Hematopoietic multipotent progenitor cell (in vitro differentiated cells): Measurements from ENCODE around the gene TTC21A. TPM values are rescaled to one million over a fixed set of nuclear protein-coding genes. Genes with fewer than 3 reads are reported as not detected.

ENCODE experiments used
- DNase-seq, 3 donors: peaks; one replicate each; pipeline ENCODE4 v3.0.0-alpha.2; 2011 to 2015; ENCODE audit warnings: low read depth in 2 of 3, low spot score in 2 of 3
- total RNA-seq: library from RNA; depleted of rRNA; stranded (reverse); fragments of >200 nt; gene quantifications from one replicate; pipeline ENCODE4 v1.2.3, GENCODE V29; 2012

Gene TTC21A
- total RNA-seq, 1 donor, result 5.1 TPM

DNA sequence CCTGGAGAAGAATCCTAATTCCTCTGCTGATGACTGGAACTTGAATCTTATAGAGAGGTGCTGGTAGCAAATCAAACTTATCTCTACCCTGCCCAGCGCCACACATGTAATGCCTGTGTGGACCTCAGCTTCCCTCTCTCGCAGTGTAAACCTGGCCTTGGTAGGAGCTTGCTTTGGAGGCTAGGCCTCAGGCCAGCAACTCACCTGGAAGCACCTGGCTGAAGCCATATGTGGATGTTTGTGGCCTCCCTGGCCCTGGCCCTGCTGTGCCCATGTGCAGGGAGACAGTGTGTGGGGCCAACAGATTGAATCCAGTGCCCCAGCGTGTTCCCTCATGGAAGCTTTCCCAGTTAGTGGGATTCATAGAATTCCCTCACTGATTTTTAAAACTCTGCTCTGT, 8.4 kb downstream of the TTC21A start:
- DNase-seq, result no peak

DNA sequence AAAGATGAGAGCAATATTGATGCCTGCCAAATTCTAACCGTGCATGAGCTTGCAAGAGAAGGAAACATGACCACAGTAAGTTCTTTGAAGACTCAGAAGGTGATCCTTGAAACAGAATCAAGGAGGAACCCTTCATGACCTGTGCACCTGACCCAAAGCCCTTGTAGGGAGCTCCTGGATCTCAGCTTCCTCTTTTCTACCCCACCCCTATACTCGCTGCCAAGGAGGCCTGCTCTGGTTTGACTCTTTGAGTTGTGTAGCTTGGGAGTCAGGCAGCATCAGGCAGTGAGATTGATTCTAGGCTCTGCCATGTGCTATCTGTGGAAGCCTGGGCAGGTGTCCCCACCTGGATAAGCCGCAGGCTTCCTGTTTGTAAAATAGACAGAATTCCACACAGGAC, 10.6 kb downstream of the TTC21A start:
- DNase-seq, result peak in 1 of 3 donors; percentile 52

DNA sequence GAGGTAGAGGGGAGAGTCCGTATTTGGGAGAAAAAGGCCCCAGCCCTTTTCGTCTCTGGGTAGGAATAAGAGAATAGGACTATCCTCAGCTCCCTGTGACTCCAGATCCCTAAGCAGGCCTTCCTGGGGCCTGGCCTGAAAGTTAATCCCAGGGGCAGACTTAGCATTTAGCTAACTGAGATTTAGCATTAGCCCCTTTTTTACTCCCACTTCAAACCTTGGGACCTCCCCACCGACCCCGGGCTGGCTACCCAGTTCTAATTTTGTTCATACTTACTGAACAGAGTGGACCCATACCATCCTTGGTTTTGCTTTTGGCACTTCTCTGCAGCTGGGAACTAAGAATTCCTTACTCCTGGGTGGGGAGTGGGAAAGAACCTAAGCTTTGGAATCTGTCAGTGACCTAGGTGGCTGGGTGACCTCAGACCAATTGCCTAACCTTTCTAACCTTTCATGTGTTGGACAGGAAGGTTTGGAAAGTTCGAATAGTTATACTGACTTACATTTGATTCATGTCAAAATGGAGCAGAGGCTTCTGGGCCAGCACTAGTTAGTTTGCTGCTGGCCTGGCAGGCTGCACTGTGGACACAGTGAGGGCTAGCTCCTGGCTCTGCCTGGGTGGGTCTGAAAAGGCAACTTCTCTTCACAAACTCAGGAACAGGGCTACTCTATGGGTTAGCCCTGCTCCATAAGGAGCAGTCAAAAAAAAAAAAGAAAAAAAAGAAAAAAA, 11.6 kb downstream of the TTC21A start:
- no peak for DNase-seq

DNA sequence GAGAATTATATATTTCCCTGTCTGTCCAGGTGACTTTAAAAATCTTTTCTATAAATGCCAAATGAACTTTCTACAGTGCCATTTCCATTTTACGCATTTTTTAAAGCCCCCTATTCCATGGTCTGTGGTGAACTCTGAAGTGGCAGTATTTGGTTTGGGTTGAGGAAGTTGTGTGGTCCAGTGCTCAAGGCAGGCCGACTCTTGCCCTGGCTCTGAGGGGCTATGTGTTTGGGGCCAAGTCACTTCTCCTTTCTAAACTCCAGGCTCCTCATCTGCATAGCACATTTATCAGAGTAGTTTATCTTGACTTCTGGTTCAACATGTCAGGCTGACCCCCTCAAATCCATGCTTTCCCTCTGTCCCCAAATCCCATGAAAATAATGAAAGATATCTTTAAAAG, 14.1 kb downstream of the TTC21A start:
- peak in 1 of 3 donors; percentile 44 for DNase-seq

DNA sequence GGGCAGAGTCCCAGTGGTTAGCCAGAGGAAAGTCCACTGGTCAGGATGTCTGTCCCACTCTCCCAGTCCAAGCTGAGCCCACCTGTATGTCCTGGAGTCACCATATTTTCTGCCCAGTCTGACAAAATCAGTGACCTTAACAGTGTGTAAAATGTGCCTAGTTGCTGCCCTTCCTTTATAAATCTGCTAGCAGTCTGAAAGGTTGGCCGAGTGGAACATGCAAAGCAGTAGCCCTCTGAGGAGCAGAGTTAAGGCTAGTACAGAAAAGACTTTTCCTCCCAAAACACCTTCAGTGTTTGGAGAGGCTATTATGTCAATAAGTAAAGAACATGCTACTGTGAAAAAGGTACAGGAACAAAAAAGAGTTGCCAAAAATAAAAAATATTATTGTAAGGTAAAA, 15.3 kb downstream of the TTC21A start:
- no peak for DNase-seq

DNA sequence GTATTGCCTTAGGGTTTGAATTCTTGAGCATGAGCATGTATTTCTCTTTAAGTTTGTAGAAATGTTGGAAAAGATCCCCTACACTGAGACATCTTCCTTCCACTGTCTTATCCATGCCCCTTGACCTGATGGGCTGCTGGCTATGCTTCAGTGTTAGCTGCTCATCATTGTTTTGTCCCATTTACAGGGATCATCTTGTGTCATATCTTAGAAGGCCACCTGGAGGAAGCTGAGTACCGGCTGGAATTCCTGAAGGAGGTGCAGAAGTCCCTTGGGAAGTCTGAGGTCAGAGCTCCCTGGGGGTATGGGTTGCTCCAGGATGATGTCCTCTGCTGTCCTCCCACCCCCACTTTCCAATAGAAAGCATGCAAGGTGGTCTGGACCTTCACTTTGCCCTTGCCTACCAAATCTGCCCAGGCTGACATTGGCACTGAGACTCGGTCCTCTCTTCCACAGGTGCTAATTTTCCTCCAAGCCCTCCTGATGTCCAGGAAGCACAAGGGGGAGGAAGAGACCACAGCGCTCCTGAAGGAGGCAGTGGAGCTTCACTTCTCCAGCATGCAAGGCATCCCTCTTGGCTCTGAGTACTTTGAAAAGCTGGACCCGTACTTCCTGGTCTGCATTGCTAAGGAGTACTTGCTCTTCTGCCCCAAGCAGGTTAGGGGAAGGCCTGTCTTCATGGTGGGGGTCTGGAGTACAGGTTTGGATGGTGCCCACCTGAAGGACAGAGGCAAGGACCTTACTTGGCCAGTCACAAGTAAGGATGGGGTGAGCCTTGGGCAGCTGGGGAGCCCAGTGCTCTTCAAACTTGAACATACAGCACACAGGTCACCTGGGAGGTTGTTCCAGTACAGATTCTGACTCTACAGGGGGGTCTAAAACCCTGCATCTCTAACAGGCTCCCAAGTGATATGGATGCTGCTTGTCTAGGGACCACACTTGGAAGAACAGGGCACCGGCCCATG, 17.7 kb downstream of the TTC21A start:
- no peak for DNase-seq

DNA sequence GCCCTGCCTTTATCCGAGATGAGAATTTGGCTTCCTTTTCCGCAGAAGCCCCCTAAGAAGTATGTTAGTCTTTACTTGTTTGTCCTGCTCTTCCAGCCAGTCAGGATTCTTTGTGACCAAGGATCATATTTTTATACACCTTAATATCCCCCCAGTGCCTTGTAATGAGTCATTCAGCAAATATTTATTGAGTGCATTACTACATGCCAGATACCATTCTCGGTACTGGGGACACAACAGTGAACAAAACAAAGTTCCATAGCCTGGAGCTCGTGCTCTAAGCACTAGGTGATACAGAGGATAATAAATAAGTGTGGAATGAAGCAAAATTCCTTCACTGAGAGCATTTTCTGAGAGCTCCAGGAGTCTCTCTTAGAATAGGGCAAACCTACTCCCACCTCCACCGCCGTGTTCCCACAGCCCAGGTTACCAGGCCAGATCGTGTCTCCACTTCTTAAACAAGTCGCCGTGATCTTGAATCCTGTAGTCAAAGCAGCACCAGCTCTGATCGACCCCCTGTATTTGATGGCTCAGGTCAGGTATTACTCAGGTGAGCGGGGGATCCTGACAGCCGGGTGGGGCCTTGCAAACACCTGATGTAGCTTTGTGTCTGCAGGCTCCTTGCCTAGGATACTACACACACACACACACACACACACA, 18.5 kb downstream of the TTC21A start:
- no peak for DNase-seq

DNA sequence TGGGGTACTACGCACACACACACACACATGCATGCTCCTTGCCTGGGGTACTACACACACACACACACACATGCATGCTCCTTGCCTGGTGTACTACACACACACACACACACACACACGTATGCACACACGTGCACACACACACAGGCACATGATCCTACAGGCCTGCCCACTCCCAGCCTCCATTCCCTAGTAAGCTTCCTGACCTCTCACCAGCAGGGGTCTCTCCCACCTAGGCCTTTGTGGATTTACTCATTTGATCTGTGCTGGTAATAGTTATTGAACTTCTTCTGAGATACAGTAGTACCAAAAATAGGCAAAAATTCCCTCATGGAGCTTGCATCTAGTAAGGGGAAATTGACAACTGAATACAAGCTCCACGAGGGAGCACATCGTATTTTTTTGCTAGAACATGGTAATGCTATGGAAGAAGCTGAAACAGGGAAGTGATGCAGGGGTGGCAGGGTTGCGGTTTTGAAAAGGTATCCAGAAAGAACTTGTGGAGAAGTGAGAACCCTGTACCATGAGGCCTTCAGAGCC, 19.1 kb downstream of the TTC21A start:
- DNase-seq, result peak in 2 of 3 donors; percentile 59 to 63

DNA sequence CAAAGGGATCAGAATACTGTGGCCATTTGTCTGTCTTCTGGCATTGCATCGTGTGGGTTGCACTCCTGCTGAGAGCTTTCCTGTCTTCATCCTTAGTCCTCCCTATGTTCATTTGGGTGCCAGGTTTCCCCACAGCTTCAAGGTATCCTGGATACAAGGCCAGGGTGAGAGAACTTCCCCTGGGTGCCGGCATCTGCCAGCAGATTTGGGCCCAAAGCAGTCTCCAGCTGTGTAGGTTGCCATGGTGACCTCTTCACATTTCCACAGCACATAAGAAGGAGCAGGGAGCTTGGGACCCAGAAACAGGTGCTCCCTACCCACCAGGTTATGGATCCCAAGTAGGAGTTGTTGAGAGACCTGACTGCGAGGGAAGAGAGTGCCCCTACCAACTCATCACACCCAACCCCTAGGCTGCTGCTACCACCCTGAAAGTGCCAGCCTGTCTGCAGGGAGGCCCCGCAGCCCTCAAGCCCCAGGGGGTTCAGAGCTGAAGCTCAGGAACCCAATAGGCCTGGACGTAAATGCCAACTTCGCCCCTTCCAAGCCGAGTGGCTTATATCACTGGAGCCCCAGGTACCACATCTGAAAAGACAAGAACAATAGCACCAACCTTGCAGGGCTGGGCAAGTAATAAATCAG, 19.9 kb downstream of the TTC21A start:
- no peak for DNase-seq

DNA sequence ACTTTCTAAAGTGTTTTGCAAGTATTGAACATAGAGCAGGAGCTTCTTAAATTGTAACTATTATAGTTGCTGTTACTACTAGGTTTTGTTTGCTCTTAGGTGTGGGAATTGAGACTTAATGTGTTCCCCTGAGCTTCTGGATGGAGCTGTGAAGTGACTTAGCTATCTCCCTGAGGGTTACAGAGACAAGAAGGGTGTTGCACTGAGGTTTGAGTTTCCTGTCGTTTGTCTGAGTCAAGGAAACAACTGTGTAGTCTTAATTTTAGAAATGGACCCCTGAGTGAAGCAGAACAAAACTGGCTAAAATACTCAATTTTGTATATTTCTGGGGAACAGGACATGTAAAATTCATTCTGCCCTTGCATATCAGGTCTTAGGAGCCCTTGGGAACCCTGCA, 20.4 kb downstream of the TTC21A start:
- DNase-seq, result no peak

DNA sequence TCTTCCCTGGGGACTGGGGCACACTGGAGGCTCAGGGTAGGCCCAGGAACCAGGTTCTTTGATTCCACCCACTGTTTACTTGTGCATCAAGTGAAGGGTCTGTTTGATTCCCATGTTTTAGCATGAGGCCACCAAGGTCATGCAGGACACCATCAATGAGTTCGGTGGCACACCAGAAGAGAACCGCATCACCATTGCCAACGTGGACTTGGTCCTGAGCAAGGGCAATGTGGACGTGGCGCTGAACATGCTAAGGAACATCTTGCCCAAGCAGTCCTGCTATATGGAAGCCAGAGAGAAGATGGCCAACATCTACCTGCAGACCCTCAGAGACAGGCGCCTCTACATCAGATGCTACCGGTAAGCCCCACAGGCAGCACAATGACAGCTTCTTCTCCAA, 21.5 kb downstream of the TTC21A start:
- no peak for DNase-seq

DNA sequence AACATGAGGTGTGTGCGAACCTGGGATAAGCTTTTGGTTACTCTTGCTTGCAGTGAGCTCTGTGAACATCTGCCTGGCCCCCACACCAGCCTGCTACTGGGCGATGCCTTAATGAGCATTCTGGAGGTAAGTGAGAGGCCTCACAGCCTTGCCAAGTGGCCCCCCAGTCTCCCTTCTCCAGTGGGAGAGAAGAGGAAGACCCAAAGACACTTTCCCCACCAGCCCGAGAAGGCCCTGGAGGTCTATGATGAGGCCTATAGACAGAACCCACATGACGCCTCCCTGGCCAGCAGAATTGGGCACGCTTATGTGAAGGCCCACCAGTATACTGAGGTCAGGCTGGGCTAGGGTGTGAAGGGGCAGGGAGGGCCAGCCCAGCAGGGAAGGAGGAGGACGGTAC, 22.5 kb downstream of the TTC21A start:
- DNase-seq, result no peak

DNA sequence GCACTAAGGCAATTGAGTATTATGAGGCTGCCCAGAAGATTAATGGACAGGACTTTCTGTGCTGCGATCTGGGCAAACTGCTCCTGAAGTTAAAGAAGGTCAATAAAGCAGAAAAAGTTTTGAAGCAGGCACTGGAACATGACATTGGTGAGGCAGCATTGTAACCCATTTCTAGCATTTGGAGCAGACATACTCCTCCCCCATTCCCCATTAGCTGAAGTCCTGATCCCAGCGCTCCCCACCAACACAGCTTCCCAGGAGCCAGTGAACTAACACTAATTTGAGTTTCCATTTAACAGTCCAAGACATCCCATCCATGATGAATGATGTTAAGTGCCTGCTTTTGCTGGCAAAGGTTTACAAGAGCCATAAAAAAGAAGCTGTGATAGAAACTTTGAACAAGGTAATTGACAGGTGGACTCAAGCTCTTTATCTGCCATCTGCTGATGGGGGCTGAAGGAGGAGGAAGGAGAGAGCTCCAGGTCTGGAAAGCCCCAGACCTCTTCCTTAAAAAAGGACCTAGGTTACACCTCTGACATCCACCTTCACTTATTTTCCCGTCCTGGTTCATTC, 23.3 kb downstream of the TTC21A start:
- no peak for DNase-seq

DNA sequence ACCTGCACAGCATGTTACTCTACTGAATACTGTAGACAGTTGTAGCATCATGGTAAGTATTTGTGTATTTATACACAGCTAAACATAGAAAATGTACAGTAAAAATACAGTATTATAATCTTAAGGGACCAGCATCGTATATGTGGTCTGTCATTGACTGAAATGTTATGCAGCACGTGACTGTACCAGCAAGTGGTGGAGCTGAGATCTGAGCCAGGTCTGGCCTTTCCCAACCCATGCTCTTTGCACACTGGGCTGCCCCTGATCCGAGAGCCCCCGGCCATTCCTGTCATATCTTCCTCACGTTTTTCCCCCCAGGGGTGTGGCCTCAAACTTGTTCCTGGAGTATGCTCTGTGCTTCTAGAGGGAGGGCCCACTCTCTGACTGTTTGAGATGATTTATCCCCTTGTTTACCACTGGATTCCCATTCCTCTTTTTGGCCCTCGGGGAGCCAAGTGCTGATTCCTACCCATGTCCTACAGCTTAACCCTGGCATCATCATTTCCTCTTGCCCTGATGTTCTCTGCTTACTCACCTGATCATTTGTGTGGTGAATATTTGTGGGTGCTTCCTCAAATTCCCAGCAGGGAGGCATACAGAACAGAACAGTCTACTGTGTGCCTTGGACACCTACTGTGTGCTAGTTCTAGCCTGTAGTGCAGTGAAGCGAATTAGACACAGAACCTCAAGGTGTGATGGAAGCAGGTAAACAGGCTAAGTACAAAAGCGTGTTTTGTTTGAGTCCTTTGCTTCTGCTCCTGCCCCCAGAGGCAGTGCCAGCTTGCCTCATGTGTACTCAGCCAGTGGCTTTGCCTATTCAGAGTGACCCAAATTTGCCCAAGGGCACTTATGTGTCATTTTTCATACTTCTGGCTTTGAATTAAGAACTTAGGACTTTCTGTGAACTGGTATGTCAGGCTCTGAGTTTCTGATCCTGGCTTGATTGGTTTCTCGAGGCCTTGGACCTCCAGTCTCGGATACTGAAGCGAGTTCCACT, 24.9 kb downstream of the TTC21A start:
- no peak for DNase-seq

DNA sequence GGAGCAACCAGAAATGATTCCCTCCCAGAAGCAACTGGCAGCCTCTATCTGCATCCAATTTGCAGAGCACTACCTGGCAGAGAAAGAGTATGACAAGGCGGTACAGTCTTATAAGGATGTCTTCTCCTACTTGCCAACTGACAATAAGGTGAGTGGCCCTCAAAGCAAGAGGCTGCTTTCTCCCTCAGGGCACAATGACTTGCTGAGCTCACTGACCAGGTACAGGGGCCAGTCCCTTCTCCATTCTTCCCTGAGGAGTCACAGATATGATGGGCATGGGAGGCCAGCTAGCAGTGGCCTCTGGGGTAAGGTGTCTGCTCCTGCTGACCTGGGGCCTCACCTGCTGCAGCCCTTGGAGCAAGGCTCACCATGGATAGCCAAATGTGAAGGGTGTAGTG, 25.6 kb downstream of the TTC21A start:
- no peak for DNase-seq

DNA sequence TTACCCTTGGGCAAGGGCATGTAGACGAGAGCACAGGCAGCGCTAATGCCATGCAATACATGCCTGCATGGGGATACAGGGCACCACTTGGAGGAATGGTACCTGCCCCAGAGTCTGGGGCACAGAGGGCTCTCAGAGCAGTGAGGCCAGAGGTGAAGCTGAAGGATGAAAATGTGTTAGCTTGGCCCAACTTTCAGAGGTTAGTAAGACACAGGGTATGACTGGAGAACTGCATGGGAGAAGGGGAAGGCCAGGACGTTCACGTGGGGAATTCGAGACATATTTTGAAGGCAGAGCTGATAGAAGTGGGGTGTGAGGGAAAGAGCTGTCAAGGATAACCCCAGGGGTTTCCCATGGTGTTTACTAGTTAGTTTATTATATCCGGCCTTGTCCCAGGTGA, 26.3 kb downstream of the TTC21A start:
- DNase-seq, result no peak

DNA sequence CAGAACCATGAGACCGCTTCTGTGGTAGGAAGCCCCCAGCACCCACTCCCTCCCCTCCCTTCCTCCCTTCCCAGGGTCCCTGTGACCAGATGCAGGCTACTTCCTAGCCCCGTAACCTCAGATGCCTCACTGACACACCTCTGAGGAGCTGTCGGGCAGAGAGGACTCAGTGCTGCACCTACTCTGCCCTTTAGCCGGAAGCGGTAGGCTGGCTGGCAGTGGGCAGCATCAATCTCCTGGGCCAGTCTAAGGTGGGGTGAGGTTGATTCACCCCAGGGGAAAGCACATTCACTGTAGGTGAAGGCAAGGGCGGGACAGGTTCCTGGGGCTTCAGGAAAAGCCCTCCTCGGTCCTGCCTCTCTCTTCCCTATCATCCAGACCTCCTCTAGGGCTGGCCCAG, 26.8 kb downstream of the TTC21A start:
- no peak for DNase-seq

DNA sequence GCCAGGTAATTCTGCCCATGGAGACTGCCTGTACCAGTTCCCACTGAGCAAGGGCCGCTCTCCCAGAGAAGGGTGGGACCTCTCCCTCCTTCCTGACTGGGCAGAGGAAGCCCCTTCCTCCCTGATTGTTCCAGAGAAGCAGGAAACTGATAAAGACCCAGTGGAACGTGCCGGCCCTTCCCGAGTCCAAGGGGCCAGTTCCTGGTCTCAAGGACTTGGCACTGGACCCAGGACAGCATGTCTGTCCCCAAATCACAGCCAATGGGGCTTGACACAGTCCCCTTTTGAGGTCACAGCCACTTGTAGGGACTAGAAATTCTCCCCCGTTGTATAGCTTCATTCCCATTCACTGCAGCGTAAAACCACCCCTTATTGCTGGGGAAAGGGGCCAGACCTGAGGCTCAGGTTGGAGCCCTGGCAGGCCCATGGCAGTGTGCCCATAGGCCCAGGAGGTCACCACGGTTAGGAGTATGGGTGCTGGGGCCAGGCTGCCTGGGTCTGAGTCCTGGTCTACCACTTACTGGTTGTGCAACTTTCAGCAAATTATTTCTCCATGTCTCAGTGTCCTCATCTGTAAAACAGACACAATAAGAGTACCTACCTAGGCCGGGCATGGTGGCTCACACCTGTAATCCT, 27.8 kb downstream of the TTC21A start:
- no peak for DNase-seq
